ENCODE data around the gene LIPG.

DNA sequence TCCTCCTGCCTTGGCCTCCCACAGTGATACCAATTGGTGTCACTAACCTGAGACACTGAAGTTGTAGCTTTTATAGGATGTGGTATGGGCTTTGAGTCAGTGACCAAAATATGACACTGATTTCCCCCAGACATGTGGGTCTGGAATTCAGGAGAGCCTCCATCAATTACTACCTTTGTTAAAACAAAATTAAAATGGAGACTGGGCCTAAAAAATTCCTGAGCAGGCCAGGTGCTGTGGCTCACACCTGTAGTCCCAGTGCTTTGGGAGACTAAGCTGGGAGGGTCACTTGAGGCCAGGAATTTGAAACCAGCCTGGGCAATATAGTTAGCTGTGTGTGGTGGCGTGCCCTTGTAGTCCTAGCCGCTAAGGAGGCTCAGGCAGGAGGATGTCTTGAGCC is 36.9 kb upstream of the LIPG start:
- TF ChIP-seq CTCF (conservative IDR thresholded peaks at IDR 0.05; ENCODE audit: low read length) (no peak), EZH2phosphoT487 (IDR thresholded peaks at IDR 0.05; ENCODE audit: borderline replicate concordance, low read depth, low read length) (no peak)
